ENCODE measurements around the gene VCL.
"Not testable (repeated sequence)": the region's sequence is repeated elsewhere in the genome, so short reads cannot be mapped to it uniquely, and the experiment has no call there.

VCL gene

DNA sequence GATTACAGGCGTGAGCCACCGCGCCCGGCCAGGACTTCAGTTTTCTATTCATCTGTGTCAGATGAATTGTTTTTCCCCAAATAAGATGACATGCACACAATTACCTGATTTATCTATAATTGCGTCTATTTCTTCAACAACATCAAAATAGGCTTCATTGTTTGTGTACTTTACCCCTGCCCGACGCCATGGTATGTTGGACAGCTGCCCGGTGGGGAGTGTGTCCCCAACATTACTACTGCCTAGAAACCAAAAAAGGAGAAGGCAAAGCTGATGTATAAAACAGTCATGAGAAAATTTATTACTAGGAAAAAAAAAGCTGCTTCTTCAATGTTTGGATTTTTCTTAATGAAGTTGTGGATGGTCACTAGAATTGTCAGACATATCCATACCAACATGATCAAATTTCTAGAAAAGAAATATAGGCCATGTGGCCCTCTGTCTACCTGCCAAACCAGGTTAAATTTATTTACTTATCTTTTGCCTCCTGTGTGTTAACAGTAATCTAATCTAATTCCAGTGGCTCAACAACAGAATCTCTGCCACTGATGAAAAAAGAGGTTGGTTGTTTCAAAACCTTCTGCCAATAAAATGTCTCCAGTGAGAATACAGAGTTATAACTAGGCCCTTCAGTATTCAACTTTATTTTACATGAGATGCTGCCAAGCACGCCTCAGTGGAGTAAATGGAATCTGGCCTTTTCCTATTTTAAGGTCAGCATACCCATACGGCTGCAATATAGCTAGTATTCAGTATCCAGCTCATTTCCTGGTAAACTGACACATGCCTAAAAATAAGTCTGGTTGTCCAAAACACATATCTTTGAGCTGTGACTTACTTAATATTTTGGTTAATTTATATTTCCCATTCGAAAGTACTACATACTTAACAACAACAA, 136.3 kb downstream of the VCL start:
- H3K4me3 ChIP-seq, result no peak overlapping the region

DNA sequence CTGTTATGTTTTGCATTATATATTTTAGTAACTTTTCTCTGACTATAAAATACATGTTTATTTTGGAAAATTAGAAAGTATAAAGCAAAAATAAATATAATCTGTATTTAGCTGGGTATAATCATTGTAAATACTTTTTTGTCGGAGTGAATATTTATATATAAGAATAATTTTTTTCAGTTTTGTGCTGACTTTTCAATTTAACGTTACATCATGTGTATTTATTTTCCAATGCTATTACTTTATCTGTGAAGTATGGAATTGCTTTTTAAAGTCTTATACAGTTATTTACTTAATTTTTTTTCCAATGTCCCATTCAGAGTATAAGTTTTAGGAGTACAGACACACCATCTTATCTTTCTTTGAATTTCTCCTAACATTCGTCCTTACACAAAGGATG, 137.5 kb downstream of the VCL start:
- Histone ChIP-seq H3K4me1 (no peaks in the 10 kb centered on the region), H4K20me1 (peaks cover 25% of the 10 kb centered on the region), H3K27ac (no peak overlapping the region), H3K4me3 (no peak overlapping the region), H3K36me3 (peaks cover 93% of the 10 kb centered on the region), H3K4me2 (no peak overlapping the region), H3K9ac (no peak overlapping the region), H3K27me3 (no peaks in the 10 kb centered on the region), H3K9me3 (no peaks in the 10 kb centered on the region)
- TF ChIP-seq Cebpa-rat (IDR thresholded peaks at IDR 0.05), result no peak

More for the DNA sequence above, 136.3 kb downstream of the VCL start:
- Histone ChIP-seq H3K27me3 (no peaks in the 10 kb centered on the region), H3K27ac (no peak overlapping the region), H3K4me2 (no peak overlapping the region), H4K20me1 (peaks cover 12% of the 10 kb centered on the region), H3K9ac (no peak overlapping the region), H3K9me3 (no peaks in the 10 kb centered on the region), H3K4me1 (no peaks in the 10 kb centered on the region), H3K36me3 (peaks cover 95% of the 10 kb centered on the region)
- no peak for TF ChIP-seq Cebpa-rat (IDR thresholded peaks at IDR 0.05)

DNA sequence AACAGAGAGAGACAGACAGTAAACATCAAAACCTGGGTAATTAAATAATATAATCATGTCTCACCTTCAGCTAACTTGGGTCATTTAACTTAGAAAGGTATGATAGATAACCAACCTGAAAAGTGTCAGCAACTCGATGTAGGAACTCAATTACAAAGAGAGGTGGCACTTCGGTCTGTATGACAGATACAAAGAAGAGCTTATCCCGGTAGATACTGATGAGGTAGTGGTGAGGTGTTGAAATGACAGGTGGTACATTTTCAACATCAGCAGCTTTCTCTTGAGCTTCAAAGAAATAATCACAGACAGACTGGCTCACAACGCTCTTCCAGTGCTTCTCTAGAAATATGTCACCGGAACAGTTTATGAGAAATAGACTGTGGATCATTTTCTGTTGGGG, 140.1 kb downstream of the VCL start:
- Histone ChIP-seq H3K4me1 (no peaks in the 10 kb centered on the region), H3K4me3 (no peak overlapping the region), H3K27ac (no peak overlapping the region), H4K20me1 (peaks cover 50% of the 10 kb centered on the region), H3K36me3 (peaks cover 68% of the 10 kb centered on the region), H3K4me2 (no peak overlapping the region), H3K9ac (no peak overlapping the region), H3K9me3 (no peaks in the 10 kb centered on the region), H3K27me3 (no peaks in the 10 kb centered on the region)
- TF ChIP-seq Cebpa-rat (IDR thresholded peaks at IDR 0.05), result no peak

DNA sequence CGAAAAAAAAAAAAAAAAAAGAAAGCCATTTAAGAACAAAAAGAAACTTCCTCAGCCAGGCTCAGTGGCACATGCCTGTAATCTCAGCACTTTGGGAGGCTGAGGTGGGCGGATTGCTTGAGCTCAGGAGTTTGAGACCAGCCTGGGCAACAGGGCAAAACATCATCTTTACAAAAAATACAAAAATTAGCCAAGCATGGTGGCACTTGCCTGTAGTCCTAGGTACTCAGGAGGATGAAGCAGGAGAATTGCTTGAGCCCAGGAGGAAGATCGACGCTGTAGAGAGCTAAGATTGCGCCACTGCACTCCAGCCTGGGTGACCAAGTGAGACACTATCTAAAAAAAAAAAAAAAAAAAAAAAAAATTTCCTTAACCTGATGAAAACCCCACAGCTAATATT, 140.7 kb downstream of the VCL start:
- H3K27me3 ChIP-seq, H3K4me3 ChIP-seq, H3K4me2 ChIP-seq, H3K4me1 ChIP-seq, H3K9me3 ChIP-seq, H3K27ac ChIP-seq, H3K9ac ChIP-seq: not testable (repeated sequence)
- Histone ChIP-seq H3K36me3 (peaks cover 68% of the 10 kb centered on the region), H4K20me1 (peaks cover 56% of the 10 kb centered on the region)

DNA sequence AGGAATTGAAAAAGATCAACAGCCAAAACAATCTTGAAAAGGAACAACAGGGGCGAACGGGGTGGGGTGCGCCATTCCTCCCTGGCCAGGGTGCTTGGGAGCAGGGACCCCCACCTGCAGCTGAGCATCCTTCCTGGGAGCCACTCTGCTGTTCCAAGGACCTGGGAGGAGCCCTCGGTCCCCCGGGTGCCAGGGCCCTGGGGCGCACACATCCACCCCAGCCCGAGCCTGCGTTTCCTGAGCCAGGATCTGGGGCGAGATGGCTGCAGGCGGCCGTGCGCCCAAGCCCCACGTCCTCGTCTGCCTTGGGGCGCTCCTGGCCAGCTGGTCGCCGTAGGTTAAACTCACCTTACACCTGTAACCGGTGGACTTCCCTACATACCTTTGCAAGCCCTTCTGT, 142.1 kb downstream of the VCL start:
- TF ChIP-seq Cebpa-rat (IDR thresholded peaks at IDR 0.05), result no peak
- Histone ChIP-seq H3K4me3 (no peak overlapping the region), H4K20me1 (peaks cover 57% of the 10 kb centered on the region), H3K27me3 (no peaks in the 10 kb centered on the region), H3K36me3 (peaks cover 66% of the 10 kb centered on the region), H3K4me1 (no peaks in the 10 kb centered on the region), H3K4me2 (no peak overlapping the region), H3K27ac (no peak overlapping the region), H3K9ac (no peak overlapping the region), H3K9me3 (no peaks in the 10 kb centered on the region)

DNA sequence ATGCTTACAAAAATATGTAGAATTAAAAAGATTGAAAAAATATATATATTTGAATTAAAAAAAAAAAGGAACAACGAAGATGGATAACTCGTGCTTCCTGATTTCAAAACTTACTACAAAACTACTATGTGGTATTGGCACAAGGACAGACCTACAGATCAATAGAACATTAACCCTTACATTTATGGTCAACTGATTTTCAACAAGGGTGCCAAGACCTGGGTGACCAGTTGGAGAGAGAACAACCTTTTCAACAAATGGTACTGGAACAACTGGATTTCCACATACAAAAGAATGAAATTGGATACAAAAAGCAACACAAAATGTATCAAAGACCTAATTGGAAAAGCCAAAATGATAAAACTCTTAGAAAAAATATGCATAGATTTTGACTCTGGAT, 142.6 kb downstream of the VCL start:
- Histone ChIP-seq H3K27ac (no peak overlapping the region), H3K27me3 (no peaks in the 10 kb centered on the region), H3K4me2 (no peak overlapping the region), H3K4me1 (no peaks in the 10 kb centered on the region), H3K9ac (no peak overlapping the region), H3K4me3 (no peak overlapping the region), H3K9me3 (no peaks in the 10 kb centered on the region), H3K36me3 (peaks cover 68% of the 10 kb centered on the region), H4K20me1 (peaks cover 63% of the 10 kb centered on the region)
- no peak for TF ChIP-seq Cebpa-rat (IDR thresholded peaks at IDR 0.05)

DNA sequence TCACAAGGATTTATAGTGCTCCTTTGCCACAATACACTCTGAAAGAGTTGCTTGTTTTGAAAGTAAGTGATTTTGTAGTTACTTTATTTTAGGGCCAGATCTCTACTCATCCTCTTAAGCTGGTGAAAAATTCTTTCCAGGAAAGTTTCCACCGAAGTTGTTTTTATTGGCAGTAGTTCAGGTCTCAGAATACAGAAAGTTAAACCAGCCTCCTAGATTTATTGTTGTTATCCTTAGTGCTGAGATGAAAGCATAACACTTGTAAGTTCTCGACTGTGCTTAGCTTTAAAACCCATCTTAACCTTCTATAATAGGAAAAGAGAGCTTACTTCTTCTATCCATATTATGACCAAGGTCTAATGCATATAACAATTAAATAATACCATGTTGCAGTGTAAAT, 147.2 kb downstream of the VCL start:
- peaks cover 85% of the 10 kb centered on the region for H4K20me1 ChIP-seq
- no peak overlapping the region for H3K4me2 ChIP-seq
- H3K27ac ChIP-seq, result no peak overlapping the region

DNA sequence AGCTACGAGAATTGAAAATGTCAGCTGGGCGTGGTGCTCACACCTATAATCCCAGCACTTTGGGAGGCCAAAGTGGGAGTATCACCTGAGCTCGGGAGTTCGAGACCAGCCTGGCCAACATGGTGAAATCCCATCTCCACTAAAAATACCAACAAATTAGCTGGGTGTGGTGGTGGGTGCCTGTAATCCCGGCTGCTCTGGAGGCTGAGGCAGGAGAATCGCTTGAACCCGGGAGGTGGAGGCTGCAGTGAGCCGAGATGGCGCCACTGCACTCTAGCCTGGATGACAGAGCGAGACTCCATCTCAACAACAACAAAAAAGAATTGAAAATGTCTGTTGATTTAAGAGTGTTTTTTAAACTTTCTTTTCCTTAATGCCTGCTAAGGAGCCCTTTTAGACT, 149.1 kb downstream of the VCL start:
- not testable (repeated sequence) for H3K9me3 ChIP-seq, H3K27ac ChIP-seq, H3K9ac ChIP-seq, H3K4me2 ChIP-seq, H3K4me3 ChIP-seq, H3K27me3 ChIP-seq
- H3K36me3 ChIP-seq, result peaks cover 49% of the 10 kb centered on the region
- peaks cover 18% of the 10 kb centered on the region for H3K4me1 ChIP-seq
- H4K20me1 ChIP-seq, result peaks cover 67% of the 10 kb centered on the region

More for the DNA sequence above, 147.2 kb downstream of the VCL start:
- Histone ChIP-seq H3K4me3 (no peak overlapping the region), H3K9me3 (no peaks in the 10 kb centered on the region), H3K27me3 (no peaks in the 10 kb centered on the region), H3K9ac (no peak overlapping the region), H3K4me1 (peaks cover 14% of the 10 kb centered on the region), H3K36me3 (peaks cover 50% of the 10 kb centered on the region)
- TF ChIP-seq Cebpa-rat (IDR thresholded peaks at IDR 0.05), result no peak

DNA sequence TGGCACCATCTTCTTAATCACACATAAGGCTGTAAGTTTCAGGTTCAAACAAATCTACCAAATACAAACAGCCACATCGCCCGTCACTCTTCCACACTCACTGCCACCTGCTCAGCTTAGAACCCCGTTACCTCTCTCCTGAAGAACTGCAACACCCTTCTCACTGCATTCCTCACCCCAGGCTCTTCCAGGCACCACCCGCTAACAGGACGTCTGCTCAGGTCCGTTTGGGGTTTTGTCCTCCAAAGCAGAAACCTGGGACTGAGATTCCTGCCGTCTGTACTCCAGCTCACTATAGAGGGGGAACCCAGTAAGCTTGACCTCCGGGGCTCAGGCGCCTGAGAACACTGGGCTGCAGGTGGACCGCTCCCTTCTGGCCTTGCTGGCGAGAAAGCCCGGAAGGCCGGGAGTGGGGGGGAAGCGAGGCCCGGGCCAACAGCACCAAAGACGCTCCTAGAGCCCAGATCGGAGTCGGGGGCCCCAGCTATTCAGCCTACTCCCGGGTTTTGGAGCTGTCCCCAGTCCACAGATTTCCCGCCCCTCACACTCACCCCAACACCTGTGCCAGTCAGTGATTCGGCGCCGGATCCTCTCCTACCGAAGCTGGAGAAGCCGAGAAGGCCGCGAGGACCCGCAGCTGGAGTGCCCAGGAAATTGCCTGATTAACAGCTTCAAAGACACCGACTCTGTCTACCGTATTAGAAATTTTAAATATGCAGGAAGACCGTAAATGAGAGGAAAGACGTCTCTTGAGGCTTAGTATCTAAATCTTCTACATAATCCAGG, 152.5 kb downstream of the VCL start, which contains the start of gene AP3M1:
Gene AP3M1, minus strand, starts transcription at position 625 of the 786 bp plus-strand sequence. CDS start 12,449 bp downstream, outside the sequence.
- peak within 1 kb of the TSS; percentile 87 for H3K4me3 ChIP-seq
- H3K4me2 ChIP-seq, result peak within 1 kb of the TSS; percentile 92
- peaks cover 42% of the 10 kb centered on the region for H4K20me1 ChIP-seq
- H3K36me3 ChIP-seq, result peaks cover 29% of the 10 kb centered on the region
- H3K27ac ChIP-seq, result peak within 1 kb of the TSS; percentile 96
- no peaks in the 10 kb centered on the region for H3K9me3 ChIP-seq
- no peaks in the 10 kb centered on the region for H3K27me3 ChIP-seq
- peaks cover 48% of the 10 kb centered on the region for H3K4me1 ChIP-seq
- peak within 1 kb of the TSS; percentile 90 for H3K9ac ChIP-seq
- TF ChIP-seq Cebpa-rat (IDR thresholded peaks at IDR 0.05), result no peak

All from BLaER1 (cell line).